GM19455 (cell line): ENCODE data around the gene SMCO2.

Experiments used
- ATAC-seq: cut with Tn5 transposase; IDR thresholded peaks from one replicate; pipeline ENCODE4 v1.9.1; 2021; ENCODE audit not compliant: unreplicated experiment

Gene SMCO2

DNA sequence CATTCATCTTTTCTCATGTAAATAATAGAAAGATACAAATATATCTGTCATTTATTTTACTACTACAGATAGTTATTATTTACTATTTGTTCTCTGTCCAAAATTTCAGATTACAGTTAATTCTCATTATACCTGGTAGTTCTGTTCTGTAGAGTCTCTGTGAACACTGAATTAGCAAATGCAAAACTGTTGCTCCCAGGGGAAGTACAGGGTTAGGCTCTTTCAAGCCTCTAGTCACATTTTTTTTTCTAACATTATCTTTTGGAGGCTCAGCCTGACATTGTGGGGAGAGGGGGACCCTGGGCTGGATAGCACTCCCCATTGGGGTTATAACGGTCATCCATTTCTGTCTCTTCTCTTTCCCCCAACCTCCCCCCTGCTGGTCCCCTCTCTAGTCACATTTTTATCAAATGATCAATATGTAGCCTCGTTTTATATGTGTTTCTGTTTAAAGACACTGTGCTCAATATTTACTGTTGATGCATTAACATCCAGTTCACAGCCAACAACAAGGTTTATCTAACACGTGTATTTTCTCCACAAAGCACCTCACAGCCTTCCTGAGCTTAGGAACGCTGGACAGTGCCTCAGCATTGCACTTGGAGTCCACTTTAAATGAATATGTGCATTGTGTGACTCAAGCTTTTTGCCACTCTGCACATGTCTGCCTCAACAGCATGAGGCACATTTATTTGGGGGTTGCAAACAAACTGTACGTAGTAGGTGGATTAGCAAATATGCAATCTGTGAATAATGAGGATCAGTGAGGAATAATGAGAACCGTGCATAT is 4.7 kb downstream of the SMCO2 start:
- ATAC-seq = no peak

DNA sequence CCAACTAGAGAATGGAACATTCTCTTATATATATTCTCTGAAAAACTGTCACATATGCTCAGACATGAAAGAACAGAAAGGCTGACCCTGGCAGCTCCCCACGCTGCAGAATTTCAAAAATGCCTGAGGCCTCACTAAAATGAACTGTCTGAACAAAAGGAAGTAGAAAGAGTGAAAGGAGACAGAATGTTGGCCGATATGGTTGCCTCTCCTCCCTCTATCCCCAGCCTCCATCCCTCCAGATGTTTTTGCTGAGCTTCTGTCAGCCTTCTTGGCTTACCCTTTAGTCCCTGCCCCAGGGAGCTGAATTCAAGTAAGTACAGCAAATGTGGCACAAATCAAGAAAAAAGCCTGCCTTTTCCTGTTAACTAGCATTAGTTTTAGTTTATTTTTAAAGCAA is 6.9 kb downstream of the SMCO2 start:
- ATAC-seq = no peak

DNA sequence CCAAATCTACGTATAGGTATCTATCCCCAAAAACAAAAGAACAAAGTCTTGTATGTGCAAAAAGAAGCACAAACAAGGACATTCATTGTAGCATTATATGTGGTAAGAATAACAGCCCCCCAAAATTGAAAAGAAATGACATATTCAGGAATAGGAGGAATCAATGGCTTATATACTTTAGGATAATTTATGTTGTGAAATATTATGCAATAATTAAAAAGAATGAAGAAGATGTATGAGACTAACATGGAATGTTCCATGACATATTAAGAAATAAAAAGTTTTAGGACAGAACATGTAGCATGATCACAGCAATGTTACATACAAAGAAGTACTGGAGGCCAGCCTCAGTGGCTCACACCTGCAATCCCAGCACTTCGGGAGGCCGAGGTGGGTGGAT is 9.1 kb downstream of the SMCO2 start:
- ATAC-seq = no peak

DNA sequence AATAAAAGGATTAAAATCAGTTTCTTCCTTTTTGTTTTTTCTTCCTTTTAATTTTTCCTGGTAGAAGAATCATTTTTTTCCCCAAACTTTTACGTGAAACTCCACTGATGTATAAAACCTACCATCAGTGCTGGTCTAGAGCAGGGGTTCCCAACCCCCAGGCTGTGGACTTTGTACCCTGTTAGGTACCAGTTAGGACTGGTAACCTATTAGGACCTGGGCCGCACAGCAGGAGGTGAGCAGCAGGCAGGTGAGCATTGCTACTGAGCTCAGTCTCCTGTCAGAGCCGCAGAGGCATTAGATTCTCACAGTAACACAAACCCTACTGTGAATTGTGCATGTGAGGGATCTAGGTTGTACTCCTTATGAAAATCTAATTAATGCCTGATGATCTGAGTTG is 10.1 kb downstream of the SMCO2 start:
- no peak for ATAC-seq

DNA sequence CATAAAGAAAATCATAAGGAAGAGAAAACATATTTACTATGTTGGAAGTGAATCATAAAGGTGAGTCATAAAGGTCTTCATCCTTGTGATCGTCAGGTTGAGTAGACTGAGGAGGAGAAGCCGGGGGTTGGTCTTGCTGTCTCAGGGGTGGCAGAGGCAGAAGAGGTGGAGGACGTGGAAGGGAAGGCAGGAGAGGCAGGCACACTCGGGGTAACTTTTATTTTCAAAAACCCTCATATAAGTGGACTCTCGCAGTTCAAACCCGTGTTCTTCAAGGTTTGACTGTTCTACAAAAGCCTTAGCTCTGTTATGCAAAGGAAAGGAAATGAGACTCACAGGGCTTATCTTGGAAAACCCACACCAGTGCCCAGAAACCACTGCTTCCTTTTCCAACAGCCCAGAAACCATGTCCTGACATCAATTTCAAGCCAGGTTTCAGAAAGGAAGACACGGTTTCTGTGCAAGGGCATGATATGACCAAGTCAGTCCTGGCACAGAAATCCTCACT is 14.0 kb downstream of the SMCO2 start:
- ATAC-seq = no peak

DNA sequence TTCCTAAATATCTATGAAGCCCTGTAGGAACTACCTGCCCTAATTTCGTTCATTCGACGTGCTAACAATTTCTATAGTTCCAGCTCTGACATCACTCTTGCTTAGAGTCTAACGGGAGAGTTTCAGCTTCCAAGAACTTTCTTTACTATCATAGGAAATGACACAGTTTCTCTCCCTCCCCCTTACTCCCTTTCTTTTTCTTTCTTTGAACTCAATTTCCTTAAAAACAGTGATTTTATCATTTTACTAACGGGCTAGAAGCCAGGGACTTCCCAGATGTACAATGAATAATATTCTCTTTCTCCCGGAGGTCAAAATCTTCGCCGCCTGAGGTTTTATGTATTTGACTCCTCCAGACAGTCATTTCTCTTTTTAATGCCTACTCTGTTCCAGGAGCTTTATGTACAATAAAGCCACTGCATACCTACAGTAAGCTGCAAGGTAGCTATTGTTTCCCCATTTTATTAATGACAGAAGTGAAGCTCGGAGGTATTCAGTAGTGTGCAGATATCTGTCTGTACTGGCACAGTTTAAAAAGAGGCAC is 15.7 kb downstream of the SMCO2 start:
- ATAC-seq = no peak

DNA sequence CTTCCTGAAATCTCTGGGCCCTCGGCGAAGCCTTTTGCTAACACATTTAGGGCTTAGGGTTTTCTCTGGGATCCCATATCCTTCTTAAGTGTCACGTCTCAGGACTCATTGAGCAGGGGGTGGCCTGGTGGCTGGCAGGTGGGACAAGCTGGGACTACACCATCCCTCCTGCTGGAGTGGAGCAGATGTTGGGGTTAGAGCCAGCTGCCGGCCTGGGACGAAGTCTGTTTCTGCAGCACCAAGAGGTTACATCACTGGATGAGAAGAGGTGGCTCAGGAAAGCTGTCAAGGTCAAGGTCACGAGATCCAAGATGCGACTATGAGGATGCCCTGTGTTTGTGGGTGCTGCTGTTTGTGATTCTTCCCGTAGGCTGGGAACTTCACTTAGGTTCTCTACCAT is 16.3 kb downstream of the SMCO2 start:
- ATAC-seq = no peak

DNA sequence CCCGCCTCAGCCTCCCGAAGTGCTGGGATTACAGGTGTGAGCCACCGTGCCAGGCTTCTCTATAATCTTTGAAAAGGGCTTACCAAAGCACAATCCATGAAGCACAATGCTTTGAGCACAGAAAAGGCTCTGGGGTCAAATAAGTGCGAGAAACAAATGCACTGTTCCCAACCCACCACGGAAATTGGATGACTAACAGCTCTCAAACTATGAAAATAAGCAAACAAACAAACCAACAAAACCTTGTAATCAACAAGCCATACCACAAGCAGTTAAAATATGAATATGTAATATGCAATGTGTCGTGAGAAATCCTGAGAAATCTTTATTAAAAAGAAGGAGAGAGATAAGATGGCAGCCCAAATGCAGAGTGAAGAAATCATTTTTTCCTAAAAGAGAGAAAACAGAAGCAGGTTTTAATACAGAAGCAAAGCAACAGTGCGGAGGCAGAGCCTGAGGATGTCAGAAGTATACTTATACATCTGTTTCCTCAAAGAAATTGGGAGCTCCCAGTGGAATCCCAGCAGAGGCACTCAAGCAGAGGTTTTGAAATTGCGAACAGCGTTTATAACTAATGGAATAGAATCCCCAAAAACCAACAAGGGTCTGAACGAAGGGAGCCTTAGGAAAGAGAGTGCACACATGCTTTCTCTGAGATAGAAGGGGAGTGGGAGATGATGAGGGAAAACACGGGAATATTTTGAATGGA is 17.1 kb downstream of the SMCO2 start:
- no peak for ATAC-seq

DNA sequence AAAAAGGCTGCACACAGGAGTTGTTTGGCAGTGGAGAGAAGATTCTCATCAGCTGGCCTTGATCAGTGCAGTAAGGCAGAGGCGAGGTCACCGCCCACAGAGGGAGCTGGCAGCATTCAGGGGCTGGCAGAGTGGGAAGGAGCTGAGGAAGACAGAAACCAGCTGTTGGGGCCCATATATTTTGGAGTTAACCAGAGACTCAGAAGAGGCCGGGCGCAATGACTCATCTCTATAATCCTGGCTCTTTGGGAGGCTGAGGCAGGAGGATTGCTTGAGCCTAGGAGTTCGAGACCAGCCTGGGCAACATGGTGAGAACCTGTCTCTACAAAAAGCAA is 17.7 kb downstream of the SMCO2 start:
- no peak for ATAC-seq

DNA sequence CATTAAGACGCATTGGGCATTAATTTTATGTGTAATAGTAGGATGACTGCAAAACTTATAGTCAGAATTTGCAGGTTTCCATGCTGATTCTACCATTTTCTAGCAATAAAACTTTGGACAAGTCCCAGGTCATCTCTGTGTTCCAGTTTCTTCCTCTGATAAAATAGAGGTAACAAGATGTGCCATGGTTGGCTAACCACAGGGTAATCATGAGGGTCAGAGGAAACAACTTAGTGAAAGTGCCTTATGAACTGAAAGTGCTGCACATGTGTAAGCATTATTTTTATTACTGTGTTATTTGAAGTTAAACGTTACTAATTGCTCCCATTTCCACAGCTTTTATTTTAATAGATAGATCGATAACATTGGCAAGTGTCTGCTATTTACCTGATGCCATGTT is 21.1 kb downstream of the SMCO2 start:
- ATAC-seq = no peak

DNA sequence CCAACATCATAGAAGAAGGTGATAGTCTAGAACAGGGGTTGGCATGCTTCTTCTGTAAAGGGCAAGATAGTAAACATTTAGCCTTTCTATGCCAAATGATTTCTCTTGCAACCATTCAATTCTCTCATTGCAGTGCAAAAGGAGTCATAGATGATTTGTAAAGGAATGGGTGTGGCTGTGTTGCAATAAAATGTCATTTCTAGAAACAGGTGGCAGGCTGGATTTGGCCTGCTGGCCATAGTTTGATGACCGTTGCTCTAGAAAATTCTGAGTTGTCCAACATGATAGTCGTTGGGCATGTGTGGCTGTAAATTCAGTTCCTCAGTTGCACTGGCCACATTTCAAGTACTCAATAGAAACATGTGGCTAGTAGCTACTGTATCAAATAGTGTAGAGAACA is 21.7 kb downstream of the SMCO2 start:
- ATAC-seq = no peak

DNA sequence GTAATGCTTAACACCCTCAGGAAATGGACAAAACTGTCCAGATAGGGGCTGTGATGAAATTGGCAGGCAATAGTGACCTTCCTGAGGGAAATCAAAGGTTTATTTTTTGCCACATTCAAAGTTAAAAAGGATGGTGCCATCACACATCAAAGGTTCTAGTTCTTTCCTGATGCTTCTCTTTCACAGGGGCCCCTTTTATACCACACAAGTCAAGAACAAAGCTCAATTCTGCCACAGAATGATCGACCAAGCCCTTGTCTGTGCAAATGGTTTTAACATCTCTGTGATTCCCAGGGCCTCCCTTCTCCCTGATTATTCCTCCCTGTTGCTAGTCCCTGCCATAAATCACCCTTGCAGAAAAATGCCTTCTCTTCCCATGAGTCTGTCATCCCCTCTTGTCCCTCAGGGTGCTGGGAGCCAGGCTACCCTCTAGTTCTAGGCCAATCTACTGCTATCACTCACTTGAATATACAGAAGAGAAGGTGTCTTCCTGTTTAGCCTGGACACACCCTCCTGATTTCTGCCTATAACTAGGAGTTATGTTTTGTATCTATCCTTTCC is 22.7 kb downstream of the SMCO2 start:
- no peak for ATAC-seq

DNA sequence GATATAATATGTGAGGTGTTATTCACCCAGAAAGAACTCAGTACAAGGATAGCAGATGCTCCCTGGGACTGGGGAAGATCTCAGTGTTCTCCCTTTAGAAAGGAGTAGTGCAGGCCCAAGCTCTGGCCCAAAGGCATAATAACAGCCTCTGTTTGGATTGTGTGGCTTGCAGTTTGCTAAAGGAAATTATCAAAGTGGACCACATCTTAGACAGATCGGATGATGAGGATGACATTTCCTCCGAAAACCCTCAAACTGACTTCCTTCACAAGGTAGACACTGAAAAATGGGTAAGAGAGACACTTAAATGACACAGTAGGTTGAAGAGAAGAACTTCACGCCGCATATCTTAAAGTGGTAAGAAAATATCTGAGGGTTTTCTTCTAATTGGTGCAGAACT is 26.1 kb downstream of the SMCO2 start:
- no peak for ATAC-seq

DNA sequence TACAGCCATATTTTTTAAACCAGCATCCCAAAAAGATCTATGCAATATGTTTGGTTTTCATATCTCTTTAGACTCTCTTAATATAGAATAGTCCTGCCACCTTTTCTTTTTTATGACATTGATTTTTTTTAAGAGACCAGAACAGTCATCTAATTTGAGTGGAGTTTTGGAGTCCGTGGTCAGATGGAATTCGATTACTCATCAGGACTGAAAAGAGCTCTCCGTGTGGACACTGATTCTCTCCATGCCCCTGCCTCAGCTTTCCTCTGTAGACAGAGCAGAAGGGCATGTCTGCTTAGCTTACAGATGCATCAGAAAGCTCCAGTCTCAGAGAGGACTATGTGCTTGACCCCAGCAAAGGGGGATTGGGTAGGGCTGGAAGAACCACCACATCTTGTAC is 27.8 kb downstream of the SMCO2 start:
- no peak for ATAC-seq

DNA sequence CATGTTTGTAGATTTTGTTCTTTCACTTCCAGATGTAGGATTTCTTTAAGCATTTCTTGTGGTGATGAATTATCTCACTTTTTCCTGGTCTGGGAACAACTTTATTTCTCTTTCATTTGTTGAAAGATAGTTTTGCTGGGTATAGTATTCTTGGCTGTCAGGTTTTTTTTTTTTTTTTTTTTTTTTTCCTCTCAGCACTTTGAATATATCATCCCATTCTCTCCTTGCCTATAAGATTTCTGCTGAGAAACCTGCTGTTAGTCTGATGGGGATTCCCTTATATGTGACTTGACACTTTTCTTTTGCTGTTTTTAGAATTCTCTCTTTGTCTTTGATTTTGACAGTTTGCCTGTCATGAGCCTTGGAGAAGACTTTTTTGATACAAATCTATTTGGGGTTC is 30.5 kb downstream of the SMCO2 start:
- ATAC-seq = no peak

DNA sequence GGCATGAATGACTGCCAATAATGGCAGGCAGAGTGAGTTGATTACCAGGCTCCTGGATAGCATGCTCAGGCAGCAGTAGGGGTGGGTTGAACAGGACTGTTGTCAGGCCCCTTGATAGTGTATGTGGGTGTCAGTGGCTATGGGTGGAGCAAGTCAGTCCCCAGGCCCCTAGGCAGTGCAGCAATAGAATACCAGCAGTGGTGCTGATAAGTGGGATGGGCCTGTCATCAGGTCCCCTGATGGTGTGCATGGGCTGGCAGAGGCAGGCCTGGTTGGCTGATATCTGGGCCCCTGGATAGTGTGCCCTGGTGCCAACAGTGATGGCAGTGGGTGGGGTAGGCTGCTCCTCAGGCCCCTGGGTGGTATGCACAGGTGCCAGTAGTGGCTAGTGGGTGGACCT is 32.4 kb downstream of the SMCO2 start:
- no peak for ATAC-seq

DNA sequence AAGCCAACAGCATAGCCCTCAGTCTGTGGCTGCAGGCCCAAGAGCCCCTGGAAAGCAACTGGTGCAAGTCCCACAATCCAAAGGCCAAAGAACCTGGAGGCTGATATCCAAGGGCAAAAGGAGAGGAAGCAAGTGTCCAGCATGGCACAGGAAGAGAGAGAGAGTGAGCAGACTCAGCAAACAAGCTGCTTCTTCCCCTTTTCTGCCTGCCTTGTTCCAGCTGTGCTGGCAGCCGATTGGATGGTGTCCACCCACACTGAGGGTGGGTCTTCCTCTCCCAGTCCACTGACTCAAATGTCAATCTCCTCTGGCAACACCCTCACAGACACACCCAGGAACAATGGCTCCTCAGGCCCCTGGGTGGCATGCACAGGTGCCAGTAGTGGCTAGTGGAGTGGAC is 33.5 kb downstream of the SMCO2 start:
- ATAC-seq = no peak

DNA sequence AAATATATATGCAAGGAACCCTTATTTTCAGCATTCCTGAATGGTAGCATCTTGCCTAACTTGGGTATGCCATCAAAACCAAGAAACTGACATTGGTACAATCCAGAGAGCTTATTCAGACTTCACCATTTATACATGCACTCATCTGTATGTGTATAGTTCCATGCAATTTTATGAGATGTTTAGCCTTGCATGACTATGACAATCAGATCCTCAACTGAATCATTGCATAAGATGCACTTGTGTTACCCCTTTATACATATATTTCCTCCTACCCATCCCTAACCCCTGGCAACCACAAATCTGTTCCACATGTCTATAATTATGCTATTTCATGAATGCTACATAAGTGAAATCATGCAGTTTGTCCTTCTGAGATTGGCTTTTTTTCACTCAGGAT is 40.4 kb downstream of the SMCO2 start:
- no peak for ATAC-seq

DNA sequence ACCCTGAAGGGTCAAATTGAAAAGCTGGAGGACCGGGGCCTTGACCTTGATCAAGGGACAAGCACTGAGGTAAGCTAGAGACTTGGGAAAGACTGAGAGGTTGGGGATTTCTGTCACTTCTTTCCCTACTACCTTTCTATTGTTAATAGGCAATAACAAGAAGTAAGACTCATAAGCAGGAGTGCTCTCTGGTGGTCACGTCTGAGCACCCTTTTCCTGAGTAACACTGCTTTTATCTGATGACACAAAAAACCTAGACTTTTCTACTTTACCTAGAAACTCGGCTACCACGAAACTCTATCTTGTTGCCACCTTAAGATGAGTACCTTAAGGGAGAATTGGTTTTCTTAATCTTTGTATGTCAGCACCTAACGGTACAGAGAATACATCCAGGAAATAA is 41.9 kb downstream of the SMCO2 start:
- ATAC-seq = no peak

DNA sequence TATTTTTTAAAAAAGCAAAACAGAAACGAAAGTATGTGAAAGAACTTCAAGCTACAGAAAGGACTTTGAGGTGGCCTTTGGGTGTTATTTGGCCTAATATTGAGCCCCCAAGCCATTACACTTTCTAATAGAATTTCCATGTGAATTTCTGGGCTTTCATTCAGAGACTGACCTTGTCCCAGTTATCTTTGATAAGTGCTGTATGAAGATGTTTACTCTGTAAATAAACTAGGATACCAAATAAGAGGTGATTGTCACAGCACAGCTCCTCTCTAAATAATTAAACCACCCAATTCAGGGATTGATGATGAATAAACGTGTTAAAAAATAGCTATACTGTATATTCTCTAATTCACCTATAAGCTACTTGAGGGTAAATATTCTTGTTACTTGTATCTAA is 44.7 kb downstream of the SMCO2 start:
- ATAC-seq = no peak

DNA sequence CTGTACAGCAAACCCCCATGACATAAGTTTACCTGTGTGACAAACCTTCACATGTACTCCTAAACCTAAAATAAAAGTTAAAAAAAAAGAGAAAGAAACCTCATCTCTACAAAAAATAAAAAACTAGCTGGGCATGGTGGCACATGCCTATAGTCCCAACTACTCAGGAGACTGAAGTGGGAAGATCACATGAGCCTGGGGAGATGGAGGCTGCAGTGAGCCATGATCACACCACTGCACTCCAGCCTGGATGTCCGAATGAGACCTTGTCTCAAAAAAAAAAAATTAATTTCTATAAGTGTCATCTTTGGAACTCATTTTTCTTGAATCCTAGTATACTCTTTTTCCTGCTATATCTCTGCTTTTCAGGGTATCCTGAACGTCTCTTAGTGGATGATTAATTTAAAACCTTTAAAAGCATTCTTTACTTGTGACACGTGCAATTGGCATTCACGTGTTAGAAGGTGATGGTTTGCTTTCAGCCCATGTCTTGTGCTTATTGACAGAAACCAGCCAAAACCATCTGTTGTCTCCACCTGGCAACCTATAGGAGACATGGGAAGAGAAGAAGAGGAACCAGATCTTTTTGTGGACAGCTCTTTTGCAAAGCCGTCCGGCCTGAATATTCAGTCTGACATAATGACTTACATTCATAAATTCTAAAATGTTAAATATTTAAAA is 46.9 kb downstream of the SMCO2 start:
- no peak for ATAC-seq

DNA sequence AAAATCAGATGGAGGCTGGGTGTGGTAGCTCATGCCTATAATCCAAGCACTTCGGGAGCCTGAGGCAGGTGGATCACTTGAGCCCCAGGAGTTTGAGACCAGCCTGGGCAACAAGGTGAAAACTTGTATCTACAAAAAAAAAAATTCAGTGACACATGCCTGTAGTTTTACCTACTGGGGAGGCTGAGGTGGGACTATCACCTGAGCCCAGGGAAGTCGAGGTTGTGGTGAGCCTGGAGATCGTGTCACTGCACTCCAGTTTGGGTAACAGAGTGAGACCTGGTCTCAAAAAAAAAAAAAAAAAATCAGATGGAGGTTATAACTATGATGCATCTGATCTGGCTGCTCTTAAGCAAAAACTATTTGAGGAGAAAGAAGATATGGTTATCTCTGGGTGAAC is 50.9 kb downstream of the SMCO2 start:
- ATAC-seq = no peak
